Breast epithelium (tissue), 4 donors: ENCODE data around the gene TNFSF9. TPM values are rescaled to one million over a fixed set of nuclear protein-coding genes. Genes with fewer than 3 reads are reported as not detected.
A peak's percentile ranks its signal among the peaks of the same experiment; 100 is the strongest.

Experiments used
- DNase-seq, 2 donors: peaks; one replicate each; pipeline ENCODE4 v3.0.0-alpha.2; 2019; ENCODE audit warnings: low spot score in 2 of 2
- H3K27ac ChIP-seq, 2 donors: fragments of 200-600 bp; sonication (generic) in 1 of 2; one replicate each; pipeline ENCODE4 v1.5.1; 2016 to 2019; ENCODE audit warnings: mild to moderate bottlenecking in 1 of 2
- H3K27me3 ChIP-seq, 2 donors: fragments of 200-600 bp; sonication (generic) in 1 of 2; one replicate each; pipeline versions ENCODE4 v1.5.1 to v1.6.0; 2017 to 2019; ENCODE audit warnings: control low read depth in 1 of 2, mild to moderate bottlenecking in 1 of 2
- H3K36me3 ChIP-seq: fragments of 200-600 bp; one replicate; pipeline ENCODE4 v1.5.1; 2019
- H3K4me1 ChIP-seq, 2 donors: fragments of 200-600 bp; sonication (generic); one replicate each; pipeline ENCODE4 v1.5.1; 2016 to 2019; ENCODE audit warnings: control low read depth in 1 of 2
- H3K4me3 ChIP-seq, 3 donors: fragments of 200-600 bp; sonication (generic); 1 replicate in 2 of 3; 2 replicates in 1 of 3; pipeline ENCODE4 v1.5.1; 2016 to 2019; ENCODE audit warnings: mild to moderate bottlenecking in 3 of 3, moderate library complexity in 2 of 3
- H3K9me3 ChIP-seq, 2 donors: fragments of 200-600 bp; sonication (generic) in 1 of 2; one replicate each; pipeline ENCODE4 v1.5.1; 2016 to 2019; ENCODE audit warnings: control low read depth in 1 of 2
- POLR2A ChIP-seq: fragments of 450-650 bp; IDR thresholded peaks from one replicate; pipeline ENCODE4 v1.6.1; 2016; ENCODE audit warnings: antibody characterized with exemption, mild to moderate bottlenecking, moderate library complexity
- POLR2AphosphoS5 ChIP-seq, 3 donors: sonication (generic); formaldehyde crosslinking; IDR thresholded peaks; one replicate each; pipeline ENCODE4 v1.6.1; 2017; ENCODE audit warnings: antibody characterized with exemption in 3 of 3
- intact Hi-C: fragments of 100-400 bp; cut with DNase I; formaldehyde crosslinking; loops from one replicate; pipeline ENCODE4 v1.15.1; 2023; ENCODE audit warnings: low total_unique reads
- total RNA-seq, 3 donors: library from RNA; depleted of rRNA; stranded (reverse); fragments of >200 nt; gene quantifications; one replicate each; pipeline ENCODE4 v1.1.0, GENCODE V29; 2016
- TF ChIP-seq, protein P1 (sequence below), 3 donors: fragments of 450-650 bp; IDR thresholded peaks; one replicate each; pipeline ENCODE4 v1.5.1; 2016 to 2017; ENCODE audit warnings: antibody characterized with exemption in 3 of 3, mild to moderate bottlenecking in 3 of 3, moderate library complexity in 3 of 3

Gene TNFSF9
- total RNA-seq: 1 to 10 TPM in 1 of 3 donors, under 1 TPM in 2; 0.33 to 1.6 (median 0.44) TPM

DNA sequence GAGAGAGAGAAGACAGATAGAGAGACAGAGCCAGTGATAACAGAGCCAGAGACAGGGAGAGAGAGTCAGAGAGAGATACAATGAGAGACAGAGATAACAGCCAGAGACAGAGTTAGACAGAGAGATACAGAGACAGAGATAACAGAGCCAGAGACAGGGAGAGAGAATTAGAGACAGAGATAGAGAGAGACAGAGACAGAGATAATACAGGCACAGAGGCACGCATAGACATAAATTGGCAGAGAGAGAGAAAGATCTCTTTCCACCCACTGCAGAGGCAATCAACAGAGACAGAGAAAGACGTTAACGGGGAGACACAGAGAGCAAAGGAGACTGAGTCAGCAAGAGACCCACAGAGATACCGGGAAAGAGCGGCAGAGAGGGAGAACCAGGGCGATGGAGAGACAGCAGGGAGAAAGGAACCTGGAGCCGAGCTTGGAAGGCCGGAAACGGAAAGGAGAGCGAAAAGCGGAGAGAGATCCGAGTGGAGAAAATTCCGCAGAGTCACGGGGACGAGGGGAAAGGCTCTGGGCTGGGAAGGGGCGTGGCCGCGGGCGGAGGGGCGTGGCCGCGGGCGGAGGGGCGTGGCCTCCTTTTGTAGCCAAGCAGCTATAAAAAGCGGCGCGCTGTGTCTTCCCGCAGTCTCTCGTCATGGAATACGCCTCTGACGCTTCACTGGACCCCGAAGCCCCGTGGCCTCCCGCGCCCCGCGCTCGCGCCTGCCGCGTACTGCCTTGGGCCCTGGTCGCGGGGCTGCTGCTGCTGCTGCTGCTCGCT lies at the start of gene TNFSF9:
TNFSF9 (plus strand) TSS at position 641 of the 777 bp plus-strand sequence; CDS start at position 652, 11 bp downstream.
- Histone ChIP-seq H3K4me1 (no peaks in the 10 kb centered on the region), H3K4me3 (peak within 1 kb of the TSS; percentile 54 to 75 (median 55)), H3K27me3 (peaks cover 0 to 25% of the 10 kb centered on the region in 2 donors), H3K27ac (peak within 1 kb of the TSS; percentile 39 to 43), H3K9me3 (no peaks in the 10 kb centered on the region), H3K36me3 (no peaks in the 10 kb centered on the region)
- peak; percentile 72 to 82 for DNase-seq
- intact Hi-C loops: no loop called here
- no peak for TF ChIP-seq POLR2AphosphoS5 (IDR thresholded peaks at IDR 0.05)
- no peak for TF ChIP-seq POLR2A
- TF ChIP-seq, protein P1, sequence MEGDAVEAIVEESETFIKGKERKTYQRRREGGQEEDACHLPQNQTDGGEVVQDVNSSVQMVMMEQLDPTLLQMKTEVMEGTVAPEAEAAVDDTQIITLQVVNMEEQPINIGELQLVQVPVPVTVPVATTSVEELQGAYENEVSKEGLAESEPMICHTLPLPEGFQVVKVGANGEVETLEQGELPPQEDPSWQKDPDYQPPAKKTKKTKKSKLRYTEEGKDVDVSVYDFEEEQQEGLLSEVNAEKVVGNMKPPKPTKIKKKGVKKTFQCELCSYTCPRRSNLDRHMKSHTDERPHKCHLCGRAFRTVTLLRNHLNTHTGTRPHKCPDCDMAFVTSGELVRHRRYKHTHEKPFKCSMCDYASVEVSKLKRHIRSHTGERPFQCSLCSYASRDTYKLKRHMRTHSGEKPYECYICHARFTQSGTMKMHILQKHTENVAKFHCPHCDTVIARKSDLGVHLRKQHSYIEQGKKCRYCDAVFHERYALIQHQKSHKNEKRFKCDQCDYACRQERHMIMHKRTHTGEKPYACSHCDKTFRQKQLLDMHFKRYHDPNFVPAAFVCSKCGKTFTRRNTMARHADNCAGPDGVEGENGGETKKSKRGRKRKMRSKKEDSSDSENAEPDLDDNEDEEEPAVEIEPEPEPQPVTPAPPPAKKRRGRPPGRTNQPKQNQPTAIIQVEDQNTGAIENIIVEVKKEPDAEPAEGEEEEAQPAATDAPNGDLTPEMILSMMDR (IDR thresholded peaks at IDR 0.05): no peak

- Histone ChIP-seq H3K36me3 (no peaks in the 10 kb centered on the region), H3K9me3 (no peaks in the 10 kb centered on the region), H3K27ac (no peak within 1 kb of the TSS), H3K4me1 (no peaks in the 10 kb centered on the region), H3K27me3 (peaks cover 0 to 5% of the 10 kb centered on the region in 2 donors), H3K4me3 (peak within 1 kb of the TSS; percentile 26 to 29 (median 26))
- intact Hi-C loops: no loop called here
- DNase-seq: no peak
- TF ChIP-seq, protein P1 (IDR thresholded peaks at IDR 0.05): no peak
- TF ChIP-seq POLR2AphosphoS5 (IDR thresholded peaks at IDR 0.05) (no peak), POLR2A (no peak)
Observed at GRCh38 chr19:6481541-6482342, 49.1 kb upstream of the TNFSF9 start, which contains the start of gene DENND1C. Gene DENND1C (minus strand): TSS chr19:6481787. CDS start chr19:6481695, 92 bp downstream.

- DNase-seq: no peak
- H3K27me3 ChIP-seq: no peaks in the 10 kb centered on the region
- intact Hi-C loops: no loop called here
- TF ChIP-seq, protein P1 (IDR thresholded peaks at IDR 0.05): no peak
- TF ChIP-seq POLR2AphosphoS5 (IDR thresholded peaks at IDR 0.05) (no peak), POLR2A (no peak)
- H3K9me3 ChIP-seq: no peaks in the 10 kb centered on the region
- no peaks in the 10 kb centered on the region for H3K36me3 ChIP-seq
- no peak overlapping the region for H3K27ac ChIP-seq
- no peaks in the 10 kb centered on the region for H3K4me1 ChIP-seq
- H3K4me3 ChIP-seq: no peak overlapping the region
Observed at GRCh38 chr19:6482343-6482686, 48.5 kb upstream of the TNFSF9 start.

DNA sequence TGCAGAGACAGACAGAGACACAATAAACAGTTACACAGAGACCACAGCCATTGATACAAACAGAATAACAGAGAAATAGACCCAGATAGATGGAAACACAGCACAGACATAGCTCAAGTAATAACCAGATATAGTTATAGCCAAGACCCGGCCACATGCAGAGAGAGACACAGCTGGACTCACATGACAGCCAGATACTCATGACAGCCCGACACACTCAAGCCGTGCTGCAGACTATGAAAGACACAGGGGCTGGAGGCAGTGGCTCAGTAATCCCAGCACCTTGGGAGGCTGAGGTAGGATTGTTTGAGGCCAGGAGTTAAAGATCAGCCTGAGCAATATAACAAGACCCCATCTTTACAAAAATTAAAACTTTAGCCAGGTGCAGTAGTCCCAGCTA lies 47.6 kb upstream of the TNFSF9 start:
- TF ChIP-seq, protein P1 (IDR thresholded peaks at IDR 0.05): no peak
- no peak for TF ChIP-seq POLR2AphosphoS5 (IDR thresholded peaks at IDR 0.05)
- TF ChIP-seq POLR2A: no peak
- Histone ChIP-seq H3K27ac (no peak overlapping the region), H3K9me3 (no peaks in the 10 kb centered on the region), H3K36me3 (no peaks in the 10 kb centered on the region), H3K4me3 (no peak overlapping the region), H3K27me3 (no peaks in the 10 kb centered on the region), H3K4me1 (no peaks in the 10 kb centered on the region)
- DNase-seq: no peak
- intact Hi-C loops: no loop called here

- DNase-seq: no peak
- Histone ChIP-seq H3K27ac (no peak overlapping the region), H3K36me3 (no peaks in the 10 kb centered on the region), H3K27me3 (no peaks in the 10 kb centered on the region), H3K9me3 (no peaks in the 10 kb centered on the region), H3K4me3 (no peak overlapping the region), H3K4me1 (no peaks in the 10 kb centered on the region)
- intact Hi-C loops: no loop called here
- TF ChIP-seq POLR2A (no peak), POLR2AphosphoS5 (IDR thresholded peaks at IDR 0.05) (no peak)
- TF ChIP-seq, protein P1 (IDR thresholded peaks at IDR 0.05): no peak
Observed at GRCh38 chr19:6484230-6484629, 46.6 kb upstream of the TNFSF9 start.
